HG03432 (cell line): Measurements from ENCODE around the gene TAC4.

Experiments used
- ATAC-seq: cut with Tn5 transposase; IDR thresholded peaks from one replicate; pipeline ENCODE4 v1.9.1; 2021; ENCODE audit warnings: mild to moderate bottlenecking, moderate library complexity; ENCODE audit not compliant: unreplicated experiment

The TAC4 gene

DNA sequence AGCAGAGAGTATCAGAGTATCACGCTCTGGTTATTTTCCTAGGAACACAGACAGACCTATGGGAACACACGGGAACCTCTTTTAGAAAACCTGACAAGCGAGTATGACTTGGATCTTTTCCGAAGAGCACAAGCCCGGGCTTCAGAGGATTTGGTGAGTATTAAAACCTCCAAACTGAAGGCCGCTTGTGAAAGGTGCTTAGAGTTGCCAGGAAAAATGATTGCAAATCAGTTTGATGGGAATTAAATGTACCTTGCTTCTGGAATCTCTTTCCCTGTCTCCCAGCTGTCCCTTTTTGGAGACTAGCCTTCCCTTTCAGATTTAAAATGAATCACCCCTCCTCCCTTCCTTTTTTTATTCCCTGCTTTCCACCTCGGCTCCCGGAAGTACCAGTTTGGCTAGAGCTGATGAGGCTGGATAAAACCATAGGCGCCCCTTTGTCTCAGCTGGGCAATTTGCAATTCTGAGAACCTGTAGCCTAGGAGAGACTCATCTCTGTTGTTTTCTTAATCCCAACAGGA lies 32.0 kb downstream of the TAC4 start:
- no peak for ATAC-seq

DNA sequence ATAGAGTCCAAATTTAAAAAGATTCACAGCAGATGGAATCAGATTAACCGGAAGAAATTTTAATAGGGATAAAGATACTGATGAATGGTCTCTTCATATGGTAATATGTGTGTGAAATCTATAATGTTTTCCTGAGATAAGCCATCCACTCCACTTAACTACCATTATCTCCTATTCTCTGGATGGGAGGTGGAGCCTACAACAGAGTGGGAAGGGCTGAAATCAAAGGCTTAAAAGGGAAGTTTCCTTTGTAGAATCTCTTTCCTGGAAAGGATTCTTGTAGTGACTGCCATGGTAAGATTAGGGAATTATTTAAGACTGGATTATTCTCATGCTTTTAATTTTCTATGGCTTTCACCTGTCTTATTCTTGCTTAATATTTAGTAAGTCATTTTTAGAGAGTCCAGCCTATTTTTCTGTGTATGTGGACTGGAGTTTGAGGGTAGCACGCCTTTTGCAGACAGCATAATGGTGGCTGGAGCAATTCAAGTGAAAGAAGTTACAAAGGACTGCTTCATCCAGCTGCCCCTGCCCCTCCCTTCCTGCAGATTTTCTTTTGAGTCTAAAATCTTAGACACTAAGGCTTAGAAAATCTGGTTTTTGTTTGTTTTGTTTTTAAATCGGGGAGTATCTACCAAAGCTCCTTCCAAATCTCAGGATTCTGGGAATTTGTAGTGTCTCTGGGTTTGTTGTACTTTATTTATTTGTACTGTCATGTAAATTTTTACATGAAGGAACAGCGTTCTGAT lies 32.9 kb downstream of the TAC4 start:
- ATAC-seq: no peak

DNA sequence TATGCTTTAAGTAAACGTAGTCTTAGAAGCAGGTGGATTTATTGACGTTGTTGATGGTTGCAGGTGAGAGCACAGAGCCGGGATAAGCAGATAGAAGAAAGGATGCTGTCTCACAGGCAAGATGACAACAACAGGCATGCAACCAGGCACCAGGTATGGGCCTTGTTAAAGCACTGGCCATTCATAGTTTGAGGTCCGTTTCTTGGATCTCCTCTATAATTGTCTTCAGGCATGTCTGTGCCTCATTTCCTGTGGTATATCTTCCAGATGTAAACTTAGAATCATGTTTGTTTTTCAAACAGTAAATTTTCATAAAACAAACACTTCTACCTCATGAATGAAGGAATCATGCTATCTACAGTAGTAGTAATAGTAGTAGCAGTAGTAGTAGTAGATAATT lies 38.8 kb downstream of the TAC4 start:
- no peak for ATAC-seq

DNA sequence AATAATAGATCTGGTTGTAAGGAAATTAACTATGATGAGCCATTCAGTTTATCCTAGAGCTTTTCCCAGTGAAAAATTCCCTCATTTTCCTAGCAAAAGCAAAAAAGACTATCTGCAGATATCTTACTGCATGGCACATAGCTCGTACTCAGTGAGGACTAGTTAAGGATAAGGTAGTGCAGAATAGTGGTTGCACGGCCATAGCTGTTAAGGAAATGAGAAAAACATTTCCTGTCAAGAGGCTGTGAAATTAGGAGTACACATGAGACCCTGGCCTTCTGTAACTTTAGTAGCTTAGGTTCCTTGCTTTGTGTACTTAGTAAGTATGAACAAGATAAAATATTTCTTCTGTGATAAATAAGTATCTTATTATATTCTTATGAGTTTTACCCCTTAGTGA lies 49.1 kb downstream of the TAC4 start:
- no peak for ATAC-seq

DNA sequence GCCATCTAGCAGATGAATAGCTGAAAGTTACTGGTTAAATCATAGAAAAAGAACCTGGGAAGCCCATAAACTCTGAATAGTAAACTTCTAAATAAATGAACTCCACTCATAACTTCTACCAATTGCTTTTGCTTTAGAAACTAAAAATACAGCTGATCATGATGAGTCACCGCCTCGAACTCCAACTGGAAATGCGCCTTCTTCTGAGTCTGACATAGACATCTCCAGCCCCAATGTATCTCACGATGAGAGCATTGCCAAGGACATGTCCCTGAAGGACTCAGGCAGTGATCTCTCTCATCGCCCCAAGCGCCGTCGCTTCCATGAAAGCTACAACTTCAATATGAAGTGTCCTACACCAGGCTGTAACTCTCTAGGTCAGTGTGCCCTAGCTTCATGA lies 49.7 kb downstream of the TAC4 start:
- ATAC-seq: no peak

DNA sequence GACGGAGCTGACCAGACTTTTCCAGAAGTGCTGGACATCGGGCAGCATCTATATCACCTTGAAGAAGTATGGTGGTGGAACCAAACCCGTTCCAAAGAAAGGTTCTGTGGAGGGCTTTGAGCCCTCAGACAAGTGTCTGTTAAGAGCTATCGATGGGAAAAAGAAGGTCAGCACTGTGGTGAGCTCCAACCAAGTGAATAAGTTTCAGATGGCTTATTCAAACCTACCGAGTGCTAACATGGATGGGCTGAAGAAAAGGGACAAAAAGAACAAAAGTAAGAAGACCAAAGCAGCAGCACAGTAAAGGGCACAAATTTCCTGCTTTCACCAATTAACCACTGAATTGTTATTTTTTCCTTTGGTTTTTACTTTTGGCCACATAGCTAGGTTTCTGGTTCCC lies 52.5 kb downstream of the TAC4 start:
- no peak for ATAC-seq

DNA sequence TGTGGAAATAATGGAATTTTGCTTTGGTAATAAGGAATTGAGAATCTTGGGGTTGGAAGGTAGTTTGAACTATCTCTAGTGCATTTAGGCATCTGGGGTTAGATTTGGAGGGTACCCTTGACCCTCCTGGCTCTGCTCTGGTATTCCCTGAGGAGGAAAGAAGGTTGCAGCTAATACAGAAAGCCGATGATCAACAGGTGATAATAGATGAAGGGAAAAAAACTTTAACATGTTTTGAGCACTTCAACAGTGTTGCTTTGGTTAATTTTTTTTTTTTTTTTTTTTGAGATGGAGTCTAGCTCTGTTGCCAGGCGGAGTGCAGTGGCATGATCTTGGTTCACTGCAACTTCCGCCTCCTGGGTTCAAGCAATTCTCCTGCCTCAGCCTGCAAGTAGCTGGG lies 54.6 kb downstream of the TAC4 start:
- ATAC-seq: no peak

DNA sequence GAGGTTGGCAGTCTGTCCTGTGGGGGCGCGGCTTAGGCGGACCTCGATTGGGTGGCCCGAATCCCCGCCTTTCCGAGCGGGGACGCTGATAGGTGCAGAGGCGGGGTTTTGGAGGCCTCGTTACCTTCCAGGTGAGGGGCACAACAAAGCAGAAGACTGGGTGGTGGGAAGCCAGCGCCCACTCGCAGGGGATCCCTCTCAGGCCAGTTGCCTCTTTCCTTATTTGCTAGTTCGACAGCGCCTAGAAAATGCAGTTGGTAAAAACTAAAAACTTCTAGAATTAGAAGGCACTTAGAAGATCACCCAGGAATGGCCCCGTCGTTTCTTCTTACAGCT lies 58.7 kb downstream of the TAC4 start:
- no peak for ATAC-seq

DNA sequence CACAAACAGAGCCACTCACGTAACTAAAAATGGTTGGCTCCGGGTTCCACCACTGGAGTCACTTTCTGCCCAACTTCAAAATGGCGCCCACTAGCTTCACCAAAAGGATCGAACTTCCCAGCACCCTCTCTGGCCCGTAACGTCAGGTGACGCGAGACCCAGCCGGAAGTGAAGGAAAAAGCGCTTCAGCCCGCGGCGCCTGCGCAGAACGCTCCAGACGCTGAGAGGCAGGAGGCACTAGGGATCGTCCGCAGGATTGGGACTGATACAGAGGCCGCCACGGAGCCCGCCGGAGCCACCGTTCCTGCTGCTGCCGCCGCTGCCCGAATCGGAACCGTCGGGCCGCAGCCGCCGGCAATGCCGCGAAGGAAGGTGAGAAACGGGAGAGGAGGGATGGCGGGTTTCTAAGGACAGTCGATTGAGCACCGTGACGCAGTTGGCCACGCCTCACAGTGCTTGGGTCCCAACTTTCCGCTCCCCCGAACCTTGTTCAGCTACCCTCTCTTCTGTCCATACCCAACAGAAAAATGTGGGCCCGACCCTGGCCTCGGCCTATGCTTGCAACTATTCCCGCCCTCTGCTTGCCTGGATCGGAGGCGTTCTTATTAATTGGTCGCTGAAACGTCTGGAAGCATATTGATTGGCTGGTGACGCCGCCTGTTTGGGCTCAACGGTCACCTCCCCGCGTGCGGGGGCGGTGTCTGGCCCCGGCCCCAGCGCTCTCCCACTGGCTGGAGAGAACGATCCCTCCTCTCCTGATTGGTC lies 59.2 kb downstream of the TAC4 start, which contains the start of gene KAT7:
TSS of gene KAT7 (plus strand) at position 204 of the 765 bp plus-strand sequence. CDS start at position 358, 154 bp downstream.
- peak; percentile 93 for ATAC-seq
